ENCODE results near the gene MAN1C1.
A peak's percentile ranks its signal among the peaks of the same experiment; 100 is the strongest.

MAN1C1 gene

GRCh38 chr1:25811384-25812082 lies 194.9 kb downstream of the MAN1C1 start:
- DNase-seq: no peak

DNA sequence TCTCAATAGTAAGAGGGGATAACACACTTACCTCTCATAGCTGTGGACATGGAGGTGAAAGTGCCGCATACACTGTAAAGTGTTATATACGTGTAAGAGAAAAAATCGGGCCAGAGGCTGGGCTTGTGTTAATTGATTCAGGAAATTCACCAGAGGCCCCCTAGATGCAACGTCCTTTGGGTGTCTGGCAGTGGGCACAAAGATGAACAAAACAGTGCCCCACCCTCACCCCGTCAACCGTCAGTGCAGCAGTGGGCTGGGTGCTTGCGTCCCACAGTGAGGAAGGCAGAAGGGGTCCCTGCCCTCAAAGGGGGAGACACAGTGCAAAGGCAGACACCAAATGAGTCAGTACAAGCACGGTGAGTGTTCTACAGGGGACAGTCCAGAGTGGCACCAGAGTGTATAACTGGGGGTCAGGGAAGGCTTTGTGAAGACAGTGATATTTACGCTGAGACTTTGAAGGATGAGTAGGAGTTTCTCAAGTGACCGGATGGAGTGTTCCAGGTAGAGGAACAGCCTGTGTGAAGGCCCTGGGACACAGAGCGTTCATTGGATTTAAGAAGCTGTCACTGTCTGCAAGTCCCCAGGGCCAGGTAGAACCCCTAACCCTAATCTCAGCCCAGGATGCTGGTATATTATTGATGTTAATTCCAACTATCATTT lies 196.6 kb downstream of the MAN1C1 start:
- DNase-seq: no peak

- no peak for DNase-seq
These were observed 197.3 kb downstream of the MAN1C1 start for GRCh38 chr1:25813734-25814471.

DNA sequence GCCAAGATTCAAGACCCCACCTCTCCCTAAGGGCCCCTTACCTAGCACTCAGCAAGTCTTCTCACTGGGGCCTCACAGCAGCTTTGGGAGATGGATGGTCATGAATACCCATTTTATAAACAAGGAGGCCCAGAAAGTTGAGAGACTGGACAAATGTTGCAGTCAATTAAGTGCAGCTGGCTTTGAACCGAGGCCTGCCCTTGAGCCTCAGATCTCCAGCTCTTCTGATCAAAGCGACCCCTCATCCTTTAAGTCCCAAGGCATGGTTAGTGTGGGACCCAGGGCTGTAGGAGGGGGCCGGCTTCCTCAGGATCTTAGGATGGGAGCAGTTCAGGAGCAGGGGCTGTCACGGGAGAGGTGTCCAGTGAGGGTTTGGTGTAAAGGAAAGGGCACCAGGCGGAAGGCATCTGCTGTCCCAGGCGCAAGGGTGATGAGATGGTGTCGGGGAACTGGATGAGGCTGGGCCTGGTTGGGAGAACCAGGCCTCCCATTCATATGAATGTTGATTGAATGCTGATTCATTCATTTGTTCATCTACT lies 198.0 kb downstream of the MAN1C1 start:
- DNase-seq: no peak

DNA sequence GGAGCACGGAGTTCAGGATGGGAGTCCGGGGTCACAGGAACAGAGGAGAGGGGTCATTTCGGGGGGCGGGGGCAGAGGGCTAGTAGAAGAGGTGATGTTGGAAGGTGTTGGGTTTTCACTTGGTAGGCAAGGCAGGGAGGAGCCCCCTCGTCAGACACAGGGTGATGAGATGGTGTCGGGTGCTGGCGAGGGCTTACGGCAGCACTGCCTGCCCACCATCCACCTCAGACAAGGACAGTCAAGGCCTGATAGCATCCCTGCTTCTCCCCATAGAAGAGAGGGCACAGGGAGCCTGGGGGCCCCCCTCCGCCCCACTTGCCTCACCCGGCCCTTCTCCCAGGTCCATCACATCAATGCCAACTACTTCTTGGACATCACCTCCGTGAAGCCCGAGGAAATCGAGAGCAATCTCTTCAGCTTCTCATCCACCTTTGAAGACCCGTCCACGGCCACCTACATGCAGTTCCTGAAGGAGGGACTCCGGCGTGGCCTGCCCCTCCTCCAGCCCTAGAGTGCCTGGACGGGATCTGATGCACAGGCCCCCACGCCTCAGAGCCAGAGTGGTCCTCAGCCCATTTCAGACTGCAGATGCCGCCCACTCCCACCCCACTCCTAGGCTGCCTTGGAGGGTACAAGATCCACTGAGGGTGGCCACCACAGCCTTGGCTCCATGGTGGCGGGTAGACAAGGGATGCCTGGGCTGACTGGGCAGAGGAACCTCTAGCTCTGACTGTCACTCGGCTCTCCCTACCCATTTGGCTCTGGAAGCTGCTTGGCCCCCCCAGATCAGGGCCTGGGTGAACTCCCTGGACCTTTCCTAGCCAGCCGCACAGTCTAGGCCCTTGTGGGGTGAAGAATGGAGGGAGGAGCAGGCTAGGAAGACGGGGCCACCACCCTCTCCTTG lies 198.9 kb downstream of the MAN1C1 start:
- DNase-seq: no peak

DNA sequence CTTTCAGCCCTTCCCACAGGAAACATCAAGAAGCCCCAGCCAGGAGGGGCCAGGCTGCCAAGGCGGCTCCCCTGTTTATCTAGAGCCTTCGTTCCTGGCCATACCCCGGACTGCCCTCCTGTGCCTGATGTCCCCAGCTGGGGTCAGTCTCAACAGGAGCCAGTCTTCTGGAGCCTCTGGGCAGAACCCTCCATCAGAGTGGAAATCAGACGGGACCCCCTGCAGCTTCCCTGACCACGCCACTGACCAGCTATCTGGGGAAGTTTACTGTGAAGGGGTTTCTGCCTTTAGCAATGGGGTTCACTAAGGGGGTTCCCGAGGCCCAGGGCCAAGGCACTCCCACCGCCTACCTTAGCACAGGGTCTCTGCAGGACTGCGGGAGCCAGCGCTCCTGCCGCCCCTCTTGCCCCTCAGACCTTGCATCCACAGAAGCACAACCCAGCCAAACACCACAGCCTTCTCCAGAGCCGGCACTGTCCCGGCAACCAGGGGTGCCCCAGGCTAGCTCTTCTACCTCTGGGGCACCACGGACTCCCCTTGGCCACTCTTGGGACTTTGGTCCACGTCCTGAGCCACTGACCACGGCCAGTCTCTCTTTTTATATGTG lies 199.6 kb downstream of the MAN1C1 start:
- no peak for DNase-seq

DNA sequence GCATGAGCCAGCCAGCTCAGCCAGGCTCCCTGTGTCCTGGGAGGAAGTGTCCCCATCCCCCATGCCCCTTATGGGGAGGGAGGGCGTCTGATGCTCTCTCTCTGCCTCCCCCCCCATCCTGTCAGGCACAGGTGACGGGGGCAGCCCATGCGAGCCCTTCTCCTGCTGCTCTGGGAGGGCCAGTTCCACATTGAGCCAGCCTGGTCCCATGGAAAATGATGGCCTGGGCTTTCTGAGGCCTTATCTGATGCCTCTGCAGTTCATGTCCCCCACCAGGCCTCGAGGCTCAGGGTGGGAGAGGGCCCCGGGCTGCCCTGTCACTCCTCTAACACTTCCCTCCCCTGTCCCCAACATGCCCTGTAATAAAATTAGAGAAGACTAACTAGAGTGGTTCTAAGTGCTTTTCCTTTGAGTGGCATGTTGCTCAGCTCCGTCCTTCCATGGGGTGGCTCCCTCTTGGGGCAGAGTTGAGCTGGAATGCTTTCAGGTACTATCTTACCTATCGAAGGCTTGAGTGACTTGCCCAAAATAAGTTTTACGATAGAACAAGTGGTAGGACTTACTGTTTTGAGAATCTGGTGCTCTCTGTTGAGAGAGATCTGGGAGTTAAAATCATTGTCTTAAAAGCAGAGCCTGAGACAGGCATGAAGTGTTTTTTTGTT lies 201.4 kb downstream of the MAN1C1 start:
- DNase-seq: no peak

DNA sequence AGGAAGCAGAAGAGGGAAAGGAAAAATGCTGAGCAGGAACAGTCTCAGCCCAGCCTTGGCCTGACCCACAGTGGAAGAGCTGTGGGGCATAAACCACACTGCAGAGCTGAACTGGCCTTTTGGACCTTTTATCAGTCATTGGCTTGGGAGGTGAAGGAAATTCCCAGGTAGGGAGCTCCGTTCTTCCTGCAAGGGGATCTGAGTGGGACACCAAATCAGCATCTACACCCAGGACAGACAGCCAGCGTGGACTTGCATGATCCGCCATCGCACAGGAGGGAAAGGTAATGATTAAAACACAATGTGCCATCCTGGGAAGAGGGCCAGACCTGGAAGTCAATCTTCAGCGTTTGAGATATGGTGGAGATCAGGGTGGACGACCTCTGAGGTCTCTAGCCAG lies 202.0 kb downstream of the MAN1C1 start:
- DNase-seq: no peak

GRCh38 chr1:25819491-25820246 lies 203.1 kb downstream of the MAN1C1 start, which contains the start of gene MTFR1L:
Gene MTFR1L, plus strand, starts transcription at chr1:25819954. Its CDS starts 3,151 bp downstream, at chr1:25823105.
- DNase-seq: peak in 54 of 56 donors; percentile 49 to 92 (median 82)

GRCh38 chr1:25820247-25821111 lies 203.9 kb downstream of the MAN1C1 start:
- DNase-seq: peak in 19 of 56 donors; percentile 8 to 63 (median 46)

GRCh38 chr1:25821112-25821476 lies 204.5 kb downstream of the MAN1C1 start:
- no peak for DNase-seq

GRCh38 chr1:25821630-25822091 lies 205.1 kb downstream of the MAN1C1 start:
- no peak for DNase-seq

DNA sequence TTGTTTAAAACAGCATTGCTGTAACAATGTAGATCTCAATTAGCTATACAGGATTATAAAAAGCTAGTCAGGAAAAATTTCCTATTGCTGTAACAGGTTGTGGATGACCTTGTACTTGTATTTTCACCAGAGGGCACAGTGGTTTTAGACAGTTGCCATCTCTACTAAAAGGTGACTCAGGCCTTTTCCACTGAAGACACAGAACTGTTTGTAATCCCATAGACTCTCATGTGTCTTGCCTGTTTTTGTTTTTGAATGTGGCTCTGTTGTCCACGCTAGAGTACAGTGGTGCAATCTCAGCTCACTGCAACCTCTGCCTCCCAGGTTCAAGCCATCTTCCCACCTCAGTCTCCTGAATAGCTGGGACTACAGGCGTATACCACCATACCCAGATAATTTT lies 209.0 kb downstream of the MAN1C1 start:
- no peak for DNase-seq

GRCh38 chr1:25826571-25826970 lies 210.0 kb downstream of the MAN1C1 start:
- DNase-seq: no peak

DNA sequence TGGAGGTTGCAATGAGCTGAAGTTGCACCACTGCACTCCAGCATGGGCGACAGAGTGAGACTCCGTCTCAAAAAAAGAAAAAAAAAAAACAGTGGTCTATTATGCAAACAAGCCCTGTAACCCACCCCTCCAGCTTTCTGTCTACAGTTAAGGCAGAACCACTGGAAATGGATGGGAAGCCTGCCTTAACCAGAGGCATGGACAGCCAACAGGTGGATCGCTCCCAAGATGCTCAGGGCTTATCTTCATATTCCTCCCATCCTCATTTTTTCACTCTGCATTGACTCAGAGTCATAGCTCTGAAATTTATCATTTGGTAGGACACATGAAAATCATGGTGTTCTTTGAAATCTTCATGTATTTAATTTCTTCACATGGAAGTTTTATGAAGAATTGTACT lies 211.9 kb downstream of the MAN1C1 start:
- DNase-seq: no peak

- no peak for DNase-seq
These were observed 212.5 kb downstream of the MAN1C1 start for GRCh38 chr1:25829046-25829445.

DNA sequence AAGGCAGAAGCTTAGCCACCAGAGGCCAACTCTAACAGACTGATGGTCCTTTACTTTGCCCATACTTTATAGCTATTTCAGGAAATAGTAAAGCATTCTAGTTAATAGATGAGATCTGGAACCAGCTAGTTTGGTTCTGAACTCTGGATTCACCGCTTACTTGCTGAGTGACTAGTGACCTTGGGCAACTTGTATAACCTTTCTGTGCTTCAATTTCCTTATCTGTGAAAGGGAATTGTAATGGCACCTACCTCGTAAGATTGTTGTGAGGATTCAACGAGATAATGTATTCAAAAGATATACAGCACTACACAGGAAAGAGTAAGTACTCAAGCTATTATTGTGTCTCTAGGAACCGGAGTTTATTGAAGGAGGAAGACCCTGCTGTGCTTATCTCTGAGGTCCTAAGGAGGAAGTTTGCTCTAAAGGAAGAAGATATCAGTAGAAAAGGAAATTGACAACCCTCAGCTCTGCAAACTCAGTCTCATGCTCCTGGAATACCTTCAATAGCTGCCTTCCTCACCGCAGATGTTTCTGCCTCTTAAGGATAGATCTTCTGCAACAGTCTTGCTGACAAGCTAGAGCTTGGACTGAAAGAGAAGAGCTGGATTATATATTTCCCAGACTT lies 215.1 kb downstream of the MAN1C1 start:
- DNase-seq: no peak
